Activated T-helper 1 cell treated with anti-CD3 and anti-CD28 coated beads, Interleukin-2, amount 50 U/mL, for 16 hours (primary cell): ENCODE measurements around the gene EXT2.

Experiments used
- DNase-seq, 2 donors: peaks; one replicate each; pipeline ENCODE4 v3.0.0-alpha.2; 2020; ENCODE audit warnings: low read depth in 1 of 2, low spot score in 1 of 2

The EXT2 gene

GRCh38 chr11:44083906-44084305 is 11.6 kb upstream of the EXT2 start:
- DNase-seq = no peak

- no peak for DNase-seq
Observed at GRCh38 chr11:44085330-44085729, 10.1 kb upstream of the EXT2 start.

- no peak for DNase-seq
Observed at GRCh38 chr11:44088377-44088776, 7.1 kb upstream of the EXT2 start.

- DNase-seq = no peak
Observed at GRCh38 chr11:44088871-44089270, 6.6 kb upstream of the EXT2 start.

- no peak for DNase-seq
Observed at GRCh38 chr11:44090539-44090938, 4.9 kb upstream of the EXT2 start.

- DNase-seq = peak; percentile 50 to 55
Observed at GRCh38 chr11:44094260-44094868, 1.1 kb upstream of the EXT2 start.

- DNase-seq = no peak
Observed at GRCh38 chr11:44096360-44097185, 1.1 kb downstream of the EXT2 start.

- no peak for DNase-seq
Observed at GRCh38 chr11:44097821-44098220, 2.3 kb downstream of the EXT2 start.

- DNase-seq = no peak
Observed at GRCh38 chr11:44101098-44101497, 5.6 kb downstream of the EXT2 start.

- no peak for DNase-seq
Observed at GRCh38 chr11:44104481-44105294, 9.2 kb downstream of the EXT2 start.

- no peak for DNase-seq
Observed at GRCh38 chr11:44108260-44108659, 12.8 kb downstream of the EXT2 start.

- DNase-seq = peak in 1 of 2 donors; percentile 9
Observed at GRCh38 chr11:44110231-44110679, 14.8 kb downstream of the EXT2 start.

- DNase-seq = no peak
Observed at GRCh38 chr11:44112091-44112821, 16.8 kb downstream of the EXT2 start.

- no peak for DNase-seq
Observed at GRCh38 chr11:44113018-44113417, 17.5 kb downstream of the EXT2 start.

GRCh38 chr11:44113572-44113971 is 18.1 kb downstream of the EXT2 start:
- no peak for DNase-seq

GRCh38 chr11:44116234-44116830 is 20.9 kb downstream of the EXT2 start:
- DNase-seq = no peak

- no peak for DNase-seq
Observed at GRCh38 chr11:44120169-44120568, 24.7 kb downstream of the EXT2 start.

- DNase-seq = no peak
Observed at GRCh38 chr11:44125598-44125997, 30.1 kb downstream of the EXT2 start.

GRCh38 chr11:44126304-44126703 is 30.8 kb downstream of the EXT2 start:
- no peak for DNase-seq

GRCh38 chr11:44127130-44127529 is 31.7 kb downstream of the EXT2 start:
- DNase-seq = no peak

GRCh38 chr11:44128729-44129128 is 33.3 kb downstream of the EXT2 start:
- no peak for DNase-seq
